ENCODE measurements around the gene KCP. TPM values are rescaled to one million over a fixed set of nuclear protein-coding genes. Genes with fewer than 3 reads are reported as not detected.

The KCP gene
- total RNA-seq, 1 experiment from 2014 or later = 1.6 TPM

DNA sequence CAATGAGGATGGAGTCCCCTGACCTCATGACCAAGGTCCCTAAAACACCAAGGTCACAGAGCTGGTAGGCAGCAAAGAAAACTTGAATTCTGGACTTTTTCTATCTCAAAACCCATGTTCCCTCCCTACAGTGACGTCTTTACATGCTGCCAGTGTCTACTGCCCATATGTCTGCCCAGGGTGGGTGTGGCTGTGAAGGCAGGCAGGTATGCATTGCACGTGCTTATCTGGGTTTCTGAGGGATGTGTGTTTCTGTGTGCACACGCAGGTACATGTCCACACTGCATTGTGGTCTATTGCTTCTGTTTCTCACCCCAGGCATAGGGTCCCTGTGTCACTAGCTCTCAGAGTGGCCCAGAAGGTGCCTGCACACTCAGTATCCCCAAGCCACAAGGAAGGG lies 34.4 kb downstream of the KCP start:
- no peak for DNase-seq (ENCODE audit: low read depth, low spot score)
- Histone ChIP-seq H4K20me1 (ENCODE audit: insufficient read depth) (no peaks in the 10 kb centered on the region), H3K4me2 (ENCODE audit: low read length) (no peak overlapping the region), H3K36me3 (ENCODE audit: control insufficient read depth in 1 of 2, insufficient read depth in 2 of 2, low read length in 2 of 2) (no peaks in the 10 kb centered on the region), H3K27me3 (ENCODE audit: insufficient read depth, low read length) (no peaks in the 10 kb centered on the region), H3K9ac (ENCODE audit: low read length) (no peak overlapping the region), H3K4me1 (ENCODE audit: control insufficient read depth in 1 of 2, insufficient read depth in 2 of 2, low read length in 2 of 2) (peaks cover 18 to 33% of the 10 kb centered on the region in 2 experiments), H3K9me3 (ENCODE audit: control insufficient read depth in 1 of 2, insufficient read depth in 1 of 2, low read depth in 1 of 2, low read length in 2 of 2) (no peaks in the 10 kb centered on the region), H2AFZ (ENCODE audit: low read depth, low read length, poor library complexity, severe bottlenecking) (no peak overlapping the region), H3K9me2 (ENCODE audit: insufficient read depth) (no peaks in the 10 kb centered on the region), H3K4me3 (replicated peaks in 1 of 2; ENCODE audit: low read depth in 1 of 2, low read length in 2 of 2) (no peak overlapping the region), H3K27ac (ENCODE audit: low read depth, low read length) (no peak overlapping the region), H3K79me2 (ENCODE audit: insufficient read depth, low read length) (no peaks in the 10 kb centered on the region)
- intact Hi-C loops (cut with micrococcal nuclease) = no loop called here
- TF ChIP-seq EZH2phosphoT487 (IDR thresholded peaks at IDR 0.05; ENCODE audit: borderline replicate concordance) (no peak), JUND (IDR thresholded peaks at IDR 0.05) (no peak), MAX (IDR thresholded peaks at IDR 0.05) (no peak), RAD21 (IDR thresholded peaks at IDR 0.05; ENCODE audit: low read depth) (no peak), SIN3A (IDR thresholded peaks at IDR 0.05; ENCODE audit: low read depth) (no peak), FOSL1 (IDR thresholded peaks at IDR 0.05; ENCODE audit: low read depth) (no peak), TCF7L2 (IDR thresholded peaks at IDR 0.05; ENCODE audit: borderline replicate concordance, extremely low read depth, insufficient read depth, insufficient read length) (no peak), YY1 (IDR thresholded peaks at IDR 0.05; ENCODE audit: extremely low read depth, insufficient replicate concordance, low read depth, low read length) (no peak), POLR2AphosphoS5 (IDR thresholded peaks at IDR 0.05; ENCODE audit: low read depth, low read length) (no peak), SP1 (IDR thresholded peaks at IDR 0.05; ENCODE audit: low read depth) (no peak), SRF (IDR thresholded peaks at IDR 0.05; ENCODE audit: low read depth) (no peak), CBX3 (IDR thresholded peaks at IDR 0.05; ENCODE audit: low read depth) (no peak), CTCF (IDR thresholded peaks at IDR 0.05 in 2 of 3, conservative IDR thresholded peaks at IDR 0.05 in 1 of 3; ENCODE audit: borderline replicate concordance in 1 of 3, insufficient read depth in 1 of 3, low read depth in 2 of 3, low read length in 2 of 3) (no peak), EZH2 (IDR thresholded peaks at IDR 0.05) (no peak), EGR1 (IDR thresholded peaks at IDR 0.05; ENCODE audit: low read depth) (no peak)
- TF ChIP-seq, protein P1, sequence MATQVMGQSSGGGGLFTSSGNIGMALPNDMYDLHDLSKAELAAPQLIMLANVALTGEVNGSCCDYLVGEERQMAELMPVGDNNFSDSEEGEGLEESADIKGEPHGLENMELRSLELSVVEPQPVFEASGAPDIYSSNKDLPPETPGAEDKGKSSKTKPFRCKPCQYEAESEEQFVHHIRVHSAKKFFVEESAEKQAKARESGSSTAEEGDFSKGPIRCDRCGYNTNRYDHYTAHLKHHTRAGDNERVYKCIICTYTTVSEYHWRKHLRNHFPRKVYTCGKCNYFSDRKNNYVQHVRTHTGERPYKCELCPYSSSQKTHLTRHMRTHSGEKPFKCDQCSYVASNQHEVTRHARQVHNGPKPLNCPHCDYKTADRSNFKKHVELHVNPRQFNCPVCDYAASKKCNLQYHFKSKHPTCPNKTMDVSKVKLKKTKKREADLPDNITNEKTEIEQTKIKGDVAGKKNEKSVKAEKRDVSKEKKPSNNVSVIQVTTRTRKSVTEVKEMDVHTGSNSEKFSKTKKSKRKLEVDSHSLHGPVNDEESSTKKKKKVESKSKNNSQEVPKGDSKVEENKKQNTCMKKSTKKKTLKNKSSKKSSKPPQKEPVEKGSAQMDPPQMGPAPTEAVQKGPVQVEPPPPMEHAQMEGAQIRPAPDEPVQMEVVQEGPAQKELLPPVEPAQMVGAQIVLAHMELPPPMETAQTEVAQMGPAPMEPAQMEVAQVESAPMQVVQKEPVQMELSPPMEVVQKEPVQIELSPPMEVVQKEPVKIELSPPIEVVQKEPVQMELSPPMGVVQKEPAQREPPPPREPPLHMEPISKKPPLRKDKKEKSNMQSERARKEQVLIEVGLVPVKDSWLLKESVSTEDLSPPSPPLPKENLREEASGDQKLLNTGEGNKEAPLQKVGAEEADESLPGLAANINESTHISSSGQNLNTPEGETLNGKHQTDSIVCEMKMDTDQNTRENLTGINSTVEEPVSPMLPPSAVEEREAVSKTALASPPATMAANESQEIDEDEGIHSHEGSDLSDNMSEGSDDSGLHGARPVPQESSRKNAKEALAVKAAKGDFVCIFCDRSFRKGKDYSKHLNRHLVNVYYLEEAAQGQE (IDR thresholded peaks at IDR 0.05; ENCODE audit: low read depth) = no peak
- TF ChIP-seq, protein P2, sequence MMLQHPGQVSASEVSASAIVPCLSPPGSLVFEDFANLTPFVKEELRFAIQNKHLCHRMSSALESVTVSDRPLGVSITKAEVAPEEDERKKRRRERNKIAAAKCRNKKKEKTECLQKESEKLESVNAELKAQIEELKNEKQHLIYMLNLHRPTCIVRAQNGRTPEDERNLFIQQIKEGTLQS (IDR thresholded peaks at IDR 0.05) = no peak
- no TSS peak for BruUV-seq (replicated peaks)
- ChIA-PET RAD21 (ENCODE audit: low non-redundant PET in 1 of 2, low total read pairs in 2 of 2, uncharacterized antibody in 2 of 2, unreplicated experiment in 2 of 2) (no interaction called here), POLR2A (no interaction called here), CTCF (no interaction called here)
- no peak for ATAC-seq

Data from HCT116 (cell line).